ENCODE data around the gene FIGLA. TPM values are rescaled to one million over a fixed set of nuclear protein-coding genes. Genes with fewer than 3 reads are reported as not detected.

The FIGLA gene
- total RNA-seq, 1 experiment from 2014 or later, result not detected

- TF ChIP-seq HMGXB4 (CRISPR knock-in tag; IDR thresholded peaks at IDR 0.05), result no peak
- TF ChIP-seq ZNF219 (CRISPR knock-in tag; IDR thresholded peaks at IDR 0.05; ENCODE audit: borderline replicate concordance), result no peak
- no peak for TF ChIP-seq ZNF121 (CRISPR knock-in tag; IDR thresholded peaks at IDR 0.05)
- no peak for TF ChIP-seq PRRX2 (CRISPR knock-in tag; IDR thresholded peaks at IDR 0.05)
- TF ChIP-seq ZSCAN18 (CRISPR knock-in tag; IDR thresholded peaks at IDR 0.05), result no peak
- TF ChIP-seq ESRRA (CRISPR knock-in tag; IDR thresholded peaks at IDR 0.05; ENCODE audit: borderline replicate concordance), result no peak
- no peak for TF ChIP-seq IRF1 (CRISPR knock-in tag; IDR thresholded peaks at IDR 0.05)
- TF ChIP-seq ZNF512 (CRISPR knock-in tag; IDR thresholded peaks at IDR 0.05; ENCODE audit: borderline replicate concordance), result no peak
- no peak for TF ChIP-seq TEAD4 (CRISPR knock-in tag; IDR thresholded peaks at IDR 0.05)
These were observed 10.4 kb downstream of the FIGLA start (continued) for GRCh38 chr2:70779911-70780545.

- POLR2A ChIA-PET, result no interaction called here
- no peak for DNase-seq (ENCODE audit: low spot score)
- CTCF ChIA-PET, result no interaction called here
These were observed 11.0 kb downstream of the FIGLA start for GRCh38 chr2:70779491-70779890.

More at GRCh38 chr2:70779491-70779890, 11.0 kb downstream of the FIGLA start:
- Mint-ChIP-seq H3K27ac (no peak overlapping the region), H3K36me3 (no peaks in the 10 kb centered on the region), H3K4me3 (no peak overlapping the region), H3K9me3 (no peaks in the 10 kb centered on the region), H3K4me1 (peaks cover under 1% of the 10 kb centered on the region; the same call in 1 of the 2 replicates), H3K27me3 (ENCODE audit: low read depth) (peaks cover 53% of the 10 kb centered on the region)
- no peak for TF ChIP-seq SP1 (CRISPR knock-in tag; conservative IDR thresholded peaks at IDR 0.05)
- no peak for TF ChIP-seq ZNF425 (CRISPR knock-in tag; conservative IDR thresholded peaks at IDR 0.05)
- TF ChIP-seq TP53 (CRISPR knock-in tag; IDR thresholded peaks at IDR 0.05), result no peak
- no peak for TF ChIP-seq ZMAT4 (CRISPR knock-in tag; IDR thresholded peaks at IDR 0.05)
- TF ChIP-seq FOXK1 (CRISPR knock-in tag; IDR thresholded peaks at IDR 0.05), result no peak
- no peak for TF ChIP-seq ZNF317 (CRISPR knock-in tag; IDR thresholded peaks at IDR 0.05; ENCODE audit: borderline replicate concordance, low read depth)
- TF ChIP-seq OVOL2 (CRISPR knock-in tag; IDR thresholded peaks at IDR 0.05; ENCODE audit: borderline replicate concordance), result no peak
- ATAC-seq, result no peak

Measured in WTC11 (cell line).